CD14-positive monocyte (primary cell): ENCODE results near the gene TRABD2A. TPM values are rescaled to one million over a fixed set of nuclear protein-coding genes. Genes with fewer than 3 reads are reported as not detected.

ENCODE experiments used
- DNase-seq, 3 donors: peaks; one replicate each; pipeline ENCODE4 v3.0.0-alpha.2; 2011 to 2022
- H2AFZ ChIP-seq: 2 replicates; pipeline ENCODE4 v1.6.0; 2012; ENCODE audit warnings: mild to moderate bottlenecking, low read depth, low read length, inconsistent platforms; ENCODE audit not compliant: insufficient read depth, poor library complexity, severe bottlenecking
- H3K27ac ChIP-seq, 2 donors: 1 replicate in 1 of 2; 2 replicates in 1 of 2; pipeline ENCODE4 v1.5.1; 2012 to 2013; ENCODE audit warnings: low read length in 2 of 2, control low read depth in 1 of 2, inconsistent platforms in 1 of 2, low read depth in 1 of 2, mild to moderate bottlenecking in 1 of 2
- H3K27me3 ChIP-seq, 2 donors: one replicate each; pipeline versions ENCODE4 v1.6.0 to v1.6.1; 2011 to 2013; ENCODE audit warnings: low read length in 2 of 2; ENCODE audit not compliant: control insufficient read depth in 2 of 2, insufficient read depth in 2 of 2
- H3K36me3 ChIP-seq, 2 donors: replicated peaks in 1 of 2; 1 replicate in 1 of 2; 2 replicates in 1 of 2; pipeline versions ENCODE4 v1.5.1 to v1.6.1; 2012 to 2013; ENCODE audit warnings: low read length in 2 of 2, control low read depth in 1 of 2, inconsistent platforms in 1 of 2, mild to moderate bottlenecking in 1 of 2; ENCODE audit not compliant: insufficient read depth in 2 of 2, control insufficient read depth in 1 of 2
- H3K4me1 ChIP-seq, 2 donors: 1 replicate in 1 of 2; 2 replicates in 1 of 2; pipeline versions ENCODE4 v1.5.1 to v1.6.1; 2012 to 2013; ENCODE audit warnings: low read length in 2 of 2, control low read depth in 1 of 2, inconsistent platforms in 1 of 2, mild to moderate bottlenecking in 1 of 2, moderate library complexity in 1 of 2; ENCODE audit not compliant: insufficient read depth in 2 of 2, control insufficient read depth in 1 of 2
- H3K4me2 ChIP-seq: replicated peaks from 2 replicates; pipeline ENCODE3; 2012; ENCODE audit warnings: low read length, moderate library complexity, mild to moderate bottlenecking; ENCODE audit not compliant: poor library complexity, severe bottlenecking; ENCODE audit errors: extremely low read depth
- H3K4me3 ChIP-seq, 3 experiments: fragments of 200-600 bp in 1 of 3; sonication (generic) in 1 of 3; replicated peaks in 1 of 3; 1 replicate in 2 of 3; 2 replicates in 1 of 3; pipeline ENCODE4 v1.5.1; 2011 to 2013; ENCODE audit warnings: low read length in 3 of 3, mild to moderate bottlenecking in 3 of 3, control low read depth in 2 of 3, low read depth in 2 of 3, inconsistent platforms in 1 of 3, moderate library complexity in 1 of 3
- H3K79me2 ChIP-seq: 2 replicates; pipeline ENCODE4 v1.6.0; 2012; ENCODE audit warnings: mild to moderate bottlenecking, control low read depth, inconsistent platforms, low read length, moderate library complexity; ENCODE audit not compliant: insufficient read depth
- H3K9ac ChIP-seq: 2 replicates; pipeline ENCODE4 v1.6.0; 2017; ENCODE audit warnings: low read length, mild to moderate bottlenecking; ENCODE audit not compliant: insufficient read depth, poor library complexity, severe bottlenecking
- H3K9me3 ChIP-seq, 2 donors: replicated peaks in 1 of 2; 1 replicate in 1 of 2; 2 replicates in 1 of 2; pipeline versions ENCODE4 v1.5.1 to v1.6.1; 2012 to 2013; ENCODE audit warnings: low read length in 2 of 2, control low read depth in 1 of 2; ENCODE audit not compliant: control insufficient read depth in 1 of 2, insufficient read depth in 1 of 2
- H4K20me1 ChIP-seq: 2 replicates; pipeline ENCODE4 v1.6.0; 2012; ENCODE audit warnings: mild to moderate bottlenecking, low read length, control low read depth, moderate library complexity; ENCODE audit not compliant: insufficient read depth
- H3K27ac Mint-ChIP-seq, 7 donors: one replicate each; pipeline ENCODE4 v1.8.0; 2020; ENCODE audit warnings: mild to moderate bottlenecking in 7 of 7, mixed read lengths in 7 of 7, moderate library complexity in 6 of 7, inconsistent platforms in 2 of 7
- H3K27me3 Mint-ChIP-seq, 3 donors: one replicate each; pipeline ENCODE4 v1.8.0; 2021 to 2022; ENCODE audit warnings: low read depth in 3 of 3, mild to moderate bottlenecking in 3 of 3, mixed read lengths in 3 of 3, moderate library complexity in 3 of 3, inconsistent platforms in 1 of 3
- H3K36me3 Mint-ChIP-seq, 2 donors: one replicate each; pipeline ENCODE4 v1.8.0; 2020; ENCODE audit warnings: mixed read lengths in 2 of 2, inconsistent platforms in 1 of 2, mild to moderate bottlenecking in 1 of 2
- H3K4me1 Mint-ChIP-seq: one replicate; pipeline ENCODE4 v1.8.0; 2020; ENCODE audit warnings: mild to moderate bottlenecking, mixed read lengths
- H3K4me3 Mint-ChIP-seq, 2 donors: one replicate each; pipeline ENCODE4 v1.8.0; 2020; ENCODE audit warnings: mild to moderate bottlenecking in 2 of 2, mixed read lengths in 2 of 2, moderate library complexity in 1 of 2
- H3K9me3 Mint-ChIP-seq, 7 donors: one replicate each; pipeline ENCODE4 v1.8.0; 2020 to 2022; ENCODE audit warnings: mixed read lengths in 7 of 7, mild to moderate bottlenecking in 6 of 7, moderate library complexity in 6 of 7, inconsistent platforms in 2 of 7
- WGBS: methylation state at CpG from one replicate; pipeline ENCODE4 v1.1.5; 2013; ENCODE audit warnings: missing lambda C conversion rate; ENCODE audit not compliant: insufficient coverage; 5-methylcytosine and 5-hydroxymethylcytosine counted together
- intact Hi-C, 2 donors: fragments of 100-400 bp; cut with micrococcal nuclease; formaldehyde crosslinking; loops; one replicate each; pipeline versions ENCODE4 v1.15.0 to v1.15.1; 2023
- polyA plus RNA-seq, 3 donors: library from polyadenylated mRNA; depleted of rRNA in 1 of 3; unstranded in 2 of 3; stranded (reverse) in 1 of 3; fragments of 300-500 nt in 2 of 3; fragments of >200 nt in 1 of 3; fragmentation: Illumina TruSeq in 2 of 3; gene quantifications; 1 replicate in 2 of 3; 2 replicates in 1 of 3; pipeline ENCODE4 v1.2.3, GENCODE V29; 2012 to 2021
- TF ChIP-seq, protein P1 (sequence below): fragments of 200-600 bp; IDR thresholded peaks from one replicate; pipeline ENCODE4 v1.8.0; 2022; ENCODE audit warnings: antibody characterized with exemption, mild to moderate bottlenecking

Gene TRABD2A
- polyA plus RNA-seq, 3 donors, result 0.53 to 0.95 (median 0.79) TPM

DNA sequence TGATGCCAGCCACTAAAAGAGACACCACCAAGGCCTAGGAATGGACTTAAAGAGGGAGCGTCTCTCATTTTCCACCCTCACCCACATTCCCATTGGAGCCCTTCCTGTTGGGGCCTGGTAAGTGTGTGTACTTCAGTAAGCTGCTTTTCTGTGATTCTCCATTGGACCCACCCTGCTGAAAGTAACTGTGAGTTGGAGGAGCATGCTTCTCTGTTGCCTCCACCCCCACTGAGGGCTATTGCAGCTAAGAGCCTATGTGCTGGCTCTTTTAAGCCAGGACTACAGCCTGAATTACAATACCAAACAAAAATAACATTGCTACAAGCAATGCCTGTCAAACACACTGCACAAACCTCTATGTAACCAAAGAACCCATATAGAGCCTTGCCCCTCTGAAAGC lies 81.1 kb downstream of the TRABD2A start:
- no CpG with 5 or more reads among the region's 1 CpG for WGBS
- Mint-ChIP-seq H3K4me1 (peaks cover 2% of the 10 kb centered on the region), H3K4me3 (no peak overlapping the region), H3K27ac (no peak overlapping the region), H3K36me3 (no peaks in the 10 kb centered on the region), H3K9me3 (peaks cover 3 to 18% (median 9%) of the 10 kb centered on the region in 7 donors), H3K27me3 (peaks cover 0 to 2% (median 1%) of the 10 kb centered on the region in 3 donors)
- no peaks in the 10 kb centered on the region for H4K20me1 ChIP-seq
- no peak for DNase-seq
- H3K9me3 ChIP-seq, result peaks cover 0 to 4% of the 10 kb centered on the region in 2 donors
- H3K27me3 ChIP-seq, result no peaks in the 10 kb centered on the region
- H3K4me3 ChIP-seq, result no peak overlapping the region
- no peak overlapping the region for H2AFZ ChIP-seq
- no peaks in the 10 kb centered on the region for H3K36me3 ChIP-seq
- no peak overlapping the region for H3K9ac ChIP-seq
- TF ChIP-seq, protein P1, sequence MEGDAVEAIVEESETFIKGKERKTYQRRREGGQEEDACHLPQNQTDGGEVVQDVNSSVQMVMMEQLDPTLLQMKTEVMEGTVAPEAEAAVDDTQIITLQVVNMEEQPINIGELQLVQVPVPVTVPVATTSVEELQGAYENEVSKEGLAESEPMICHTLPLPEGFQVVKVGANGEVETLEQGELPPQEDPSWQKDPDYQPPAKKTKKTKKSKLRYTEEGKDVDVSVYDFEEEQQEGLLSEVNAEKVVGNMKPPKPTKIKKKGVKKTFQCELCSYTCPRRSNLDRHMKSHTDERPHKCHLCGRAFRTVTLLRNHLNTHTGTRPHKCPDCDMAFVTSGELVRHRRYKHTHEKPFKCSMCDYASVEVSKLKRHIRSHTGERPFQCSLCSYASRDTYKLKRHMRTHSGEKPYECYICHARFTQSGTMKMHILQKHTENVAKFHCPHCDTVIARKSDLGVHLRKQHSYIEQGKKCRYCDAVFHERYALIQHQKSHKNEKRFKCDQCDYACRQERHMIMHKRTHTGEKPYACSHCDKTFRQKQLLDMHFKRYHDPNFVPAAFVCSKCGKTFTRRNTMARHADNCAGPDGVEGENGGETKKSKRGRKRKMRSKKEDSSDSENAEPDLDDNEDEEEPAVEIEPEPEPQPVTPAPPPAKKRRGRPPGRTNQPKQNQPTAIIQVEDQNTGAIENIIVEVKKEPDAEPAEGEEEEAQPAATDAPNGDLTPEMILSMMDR, result no peak
- H3K27ac ChIP-seq, result no peak overlapping the region
- no peaks in the 10 kb centered on the region for H3K4me1 ChIP-seq
- no peaks in the 10 kb centered on the region for H3K79me2 ChIP-seq
- H3K4me2 ChIP-seq, result no peak overlapping the region
- intact Hi-C loops, result no loop called here

DNA sequence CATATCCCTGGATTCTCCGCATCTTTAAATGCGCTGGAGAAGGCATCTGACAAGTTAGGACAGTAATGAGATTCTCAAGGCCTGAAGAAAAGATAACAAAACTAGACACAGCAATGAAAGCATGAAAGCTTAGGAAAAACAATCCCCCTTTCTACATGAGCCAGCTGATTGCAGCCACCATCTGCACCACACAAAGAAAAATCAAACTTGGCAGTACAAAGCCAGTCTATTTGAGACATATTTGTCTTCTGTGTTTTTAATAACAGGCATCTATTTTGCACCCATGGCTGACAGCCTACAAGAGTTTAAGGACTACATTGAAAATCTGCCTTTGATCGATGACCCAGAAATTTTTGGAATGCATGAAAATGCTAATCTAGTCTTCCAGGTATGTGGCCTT lies 83.6 kb downstream of the TRABD2A start:
- DNase-seq, result no peak
- Mint-ChIP-seq H3K4me1 (peaks cover 2% of the 10 kb centered on the region), H3K9me3 (peaks cover 3 to 20% (median 7%) of the 10 kb centered on the region in 7 donors), H3K27ac (no peak overlapping the region), H3K27me3 (peaks cover 1 to 2% (median 2%) of the 10 kb centered on the region in 3 donors), H3K36me3 (no peaks in the 10 kb centered on the region), H3K4me3 (no peak overlapping the region)
- no peak overlapping the region for H2AFZ ChIP-seq
- H3K36me3 ChIP-seq, result no peaks in the 10 kb centered on the region
- no peaks in the 10 kb centered on the region for H4K20me1 ChIP-seq
- H3K27ac ChIP-seq, result no peak overlapping the region
- no peaks in the 10 kb centered on the region for H3K4me1 ChIP-seq
- no CpG with 5 or more reads among the region's 3 CpGs for WGBS
- TF ChIP-seq, protein P1, result no peak
- H3K9ac ChIP-seq, result no peak overlapping the region
- H3K4me2 ChIP-seq, result no peak overlapping the region
- H3K9me3 ChIP-seq, result peaks cover 0 to 10% of the 10 kb centered on the region in 2 donors
- H3K27me3 ChIP-seq, result no peaks in the 10 kb centered on the region
- no peak overlapping the region for H3K4me3 ChIP-seq
- H3K79me2 ChIP-seq, result no peaks in the 10 kb centered on the region
- intact Hi-C loops, result no loop called here
